ENCODE results near the gene SLC6A8. TPM values are rescaled to one million over a fixed set of nuclear protein-coding genes. Genes with fewer than 3 reads are reported as not detected.
"Not testable (repeated sequence)": the region's sequence is repeated elsewhere in the genome, so short reads cannot be mapped to it uniquely, and the experiment has no call there.

The SLC6A8 gene
- total RNA-seq, 2 experiments from 2014 or later: 0.39 to 0.58 TPM

- H3K27ac Mint-ChIP-seq: no peak overlapping the region
- DNase-seq (no peak), ATAC-seq (no peak)
- no peak overlapping the region for H3K4me3 Mint-ChIP-seq
- peaks cover 2% of the 10 kb centered on the region for H3K27me3 Mint-ChIP-seq
- intact Hi-C loops (cut with DNase I, micrococcal nuclease): no loop called here
- ChIA-PET POLR2A (no interaction called here), CTCF (no interaction called here)
- no peaks in the 10 kb centered on the region for H3K9me3 Mint-ChIP-seq (ENCODE audit: low read depth)
- no peaks in the 10 kb centered on the region for H3K4me1 Mint-ChIP-seq
- H3K36me3 Mint-ChIP-seq (ENCODE audit: low read depth): no peaks in the 10 kb centered on the region
These were observed 6.6 kb upstream of the SLC6A8 start for GRCh38 chrX:153681175-153681574.

- H3K27me3 Mint-ChIP-seq; DNase-seq; H3K4me3 Mint-ChIP-seq; intact Hi-C loops (cut with DNase I, micrococcal nuclease); POLR2A ChIA-PET; H3K27ac Mint-ChIP-seq; H3K4me1 Mint-ChIP-seq; H3K36me3 Mint-ChIP-seq (ENCODE audit: low read depth); H3K9me3 Mint-ChIP-seq (ENCODE audit: low read depth); ATAC-seq: not testable (repeated sequence)
- CTCF ChIA-PET: interaction anchor here (1.5 to 3.1 kb wide), 2 partner anchors 15 to 144 kb away, joined by 7 to 12 read pairs; no protein-coding TSS in a partner anchor
These were observed 4.2 kb upstream of the SLC6A8 start for GRCh38 chrX:153683486-153683885.

- H3K36me3 Mint-ChIP-seq (ENCODE audit: low read depth): no peaks in the 10 kb centered on the region
- H3K27me3 Mint-ChIP-seq: peaks cover 8% of the 10 kb centered on the region
- CTCF ChIA-PET: interaction anchor here (1.4 to 3.1 kb wide), 3 partner anchors 17 to 145 kb away, joined by 4 to 12 read pairs (median 7); no protein-coding TSS in a partner anchor
- H3K27ac Mint-ChIP-seq: no peak overlapping the region
- H3K4me3 Mint-ChIP-seq: no peak overlapping the region
- POLR2A ChIA-PET: no interaction called here
- no peaks in the 10 kb centered on the region for H3K9me3 Mint-ChIP-seq (ENCODE audit: low read depth)
- ATAC-seq (no peak), DNase-seq (no peak)
- H3K4me1 Mint-ChIP-seq: no peaks in the 10 kb centered on the region
- intact Hi-C loops (cut with DNase I, micrococcal nuclease): no loop called here
These were observed 3.1 kb upstream of the SLC6A8 start for GRCh38 chrX:153684467-153685155.

DNA sequence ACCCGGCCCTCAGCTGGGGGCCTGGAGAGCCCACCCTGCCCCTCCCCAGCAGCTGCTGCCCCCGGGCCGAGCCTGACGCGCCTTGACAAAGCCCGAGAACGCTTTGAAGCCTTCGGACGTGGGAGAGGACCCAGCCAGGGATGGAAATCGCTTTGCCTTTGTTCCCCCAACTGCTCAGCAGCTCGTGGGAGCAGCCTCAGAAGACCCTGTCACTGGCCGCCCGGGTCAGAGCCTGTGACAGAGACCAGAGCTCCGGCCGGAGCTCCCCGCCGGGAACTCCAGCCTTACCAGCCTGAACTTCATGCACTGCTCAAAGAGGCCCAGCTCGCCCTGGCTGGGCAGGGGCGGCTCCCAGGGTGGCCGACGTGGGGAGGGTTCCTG, 2.6 kb upstream of the SLC6A8 start:
- POLR2A ChIA-PET: no interaction called here
- H3K4me1 Mint-ChIP-seq: no peaks in the 10 kb centered on the region
- no peak for DNase-seq
- no peak overlapping the region for H3K4me3 Mint-ChIP-seq
- CTCF ChIA-PET: interaction anchor here (1.4 to 3.1 kb wide), 3 partner anchors 17 to 146 kb away, joined by 4 to 12 read pairs (median 7); no protein-coding TSS in a partner anchor
- no peaks in the 10 kb centered on the region for H3K36me3 Mint-ChIP-seq (ENCODE audit: low read depth)
- intact Hi-C loops (cut with DNase I, micrococcal nuclease): no loop called here
- H3K27ac Mint-ChIP-seq: no peak overlapping the region
- no peak for ATAC-seq
- no peaks in the 10 kb centered on the region for H3K9me3 Mint-ChIP-seq (ENCODE audit: low read depth)
- H3K27me3 Mint-ChIP-seq: peaks cover 6% of the 10 kb centered on the region

GRCh38 chrX:153685751-153686696, 1.7 kb upstream of the SLC6A8 start:
- CTCF ChIA-PET: interaction anchor here (3.1 kb wide), 1 partner anchor 18 kb away, joined by 12 read pairs; no protein-coding TSS in a partner anchor
- POLR2A ChIA-PET: no interaction called here
- ATAC-seq (no peak), DNase-seq (no peak)
- H3K9me3 Mint-ChIP-seq (ENCODE audit: low read depth): no peaks in the 10 kb centered on the region
- H3K36me3 Mint-ChIP-seq (ENCODE audit: low read depth): no peaks in the 10 kb centered on the region
- H3K27ac Mint-ChIP-seq: no peak overlapping the region
- H3K4me1 Mint-ChIP-seq: no peaks in the 10 kb centered on the region
- H3K4me3 Mint-ChIP-seq: no peak overlapping the region
- H3K27me3 Mint-ChIP-seq: peaks cover 6% of the 10 kb centered on the region
- intact Hi-C loops (cut with DNase I, micrococcal nuclease): no loop called here

DNA sequence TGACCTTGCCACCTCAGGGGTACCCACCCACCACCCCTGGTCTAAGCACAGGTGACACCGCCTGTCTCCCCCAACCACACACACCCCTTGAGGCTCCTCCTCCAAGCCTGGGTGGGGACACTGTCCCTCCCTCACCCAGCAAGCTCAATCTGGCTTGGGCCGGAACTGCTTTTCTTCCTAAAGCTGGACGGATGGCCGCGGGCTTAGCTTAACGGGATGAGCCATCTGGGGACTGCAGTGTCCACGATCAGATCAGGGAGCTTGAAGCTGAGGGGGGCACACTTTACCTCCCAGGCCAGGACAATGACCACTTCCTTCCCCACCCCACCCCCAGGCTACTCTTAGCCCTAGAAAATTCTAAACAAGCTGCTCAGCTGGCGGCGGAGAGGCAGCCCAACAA, 1.0 kb upstream of the SLC6A8 start:
- H3K36me3 Mint-ChIP-seq (ENCODE audit: low read depth): no peaks in the 10 kb centered on the region
- POLR2A ChIA-PET: no interaction called here
- CTCF ChIA-PET: interaction anchor here (1.4 kb wide), 1 partner anchor 181 kb away, joined by 3 read pairs; no protein-coding TSS in a partner anchor
- intact Hi-C loops (cut with DNase I, micrococcal nuclease): no loop called here
- no peak for ATAC-seq
- H3K4me3 Mint-ChIP-seq: no peak overlapping the region
- H3K9me3 Mint-ChIP-seq (ENCODE audit: low read depth): no peaks in the 10 kb centered on the region
- no peak overlapping the region for H3K27ac Mint-ChIP-seq
- no peaks in the 10 kb centered on the region for H3K4me1 Mint-ChIP-seq
- no peak for DNase-seq
- peaks cover 6% of the 10 kb centered on the region for H3K27me3 Mint-ChIP-seq

DNA sequence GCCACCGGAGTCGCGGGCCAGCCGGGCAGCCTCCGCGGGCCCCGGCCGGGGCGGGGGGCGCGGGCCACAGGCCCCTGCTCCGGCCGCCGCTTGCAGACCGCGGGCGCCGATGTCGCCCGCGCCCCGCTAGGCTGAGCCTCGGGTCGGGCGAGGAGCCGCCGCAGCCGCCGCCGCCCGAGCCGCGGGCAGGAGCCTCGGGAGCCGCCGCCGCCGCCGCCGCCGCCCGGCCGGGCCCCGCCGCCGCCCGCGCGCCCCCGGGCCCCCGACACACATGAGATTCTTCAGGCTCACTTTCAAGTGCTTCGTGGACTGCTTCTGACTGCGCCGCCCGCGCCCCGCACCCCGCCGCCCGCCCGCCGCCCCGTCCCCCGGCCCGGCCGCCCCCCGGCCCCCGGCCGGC, 345 bp downstream of the SLC6A8 start:
- ChIA-PET POLR2A (no interaction called here), CTCF (interaction anchor here (1.4 kb wide), 2 partner anchors 20 to 182 kb away, joined by 3 read pairs; no protein-coding TSS in a partner anchor)
- Mint-ChIP-seq H3K4me1 (no peaks in the 10 kb centered on the region), H3K27ac (no peak overlapping the region), H3K9me3 (ENCODE audit: low read depth) (no peaks in the 10 kb centered on the region), H3K4me3 (no peak overlapping the region), H3K27me3 (peaks cover 6% of the 10 kb centered on the region), H3K36me3 (ENCODE audit: low read depth) (no peaks in the 10 kb centered on the region)
- intact Hi-C loops (cut with DNase I, micrococcal nuclease): no loop called here
- DNase-seq (no peak), ATAC-seq (peak; percentile 21)

- H3K27ac Mint-ChIP-seq: no peak overlapping the region
- intact Hi-C loops (cut with DNase I, micrococcal nuclease): no loop called here
- no peaks in the 10 kb centered on the region for H3K4me1 Mint-ChIP-seq
- H3K9me3 Mint-ChIP-seq (ENCODE audit: low read depth): no peaks in the 10 kb centered on the region
- DNase-seq (no peak), ATAC-seq (no peak)
- peaks cover 6% of the 10 kb centered on the region for H3K27me3 Mint-ChIP-seq
- no peaks in the 10 kb centered on the region for H3K36me3 Mint-ChIP-seq (ENCODE audit: low read depth)
- no peak overlapping the region for H3K4me3 Mint-ChIP-seq
- ChIA-PET POLR2A (no interaction called here), CTCF (interaction anchor here (1.4 kb wide), 1 partner anchor 20 kb away, joined by 3 read pairs; no protein-coding TSS in a partner anchor)
These were observed 780 bp downstream of the SLC6A8 start for GRCh38 chrX:153688506-153688905.

- H3K27ac Mint-ChIP-seq: no peak overlapping the region
- H3K9me3 Mint-ChIP-seq (ENCODE audit: low read depth): no peaks in the 10 kb centered on the region
- H3K36me3 Mint-ChIP-seq (ENCODE audit: low read depth): no peaks in the 10 kb centered on the region
- ChIA-PET CTCF (no interaction called here), POLR2A (no interaction called here)
- no peak for DNase-seq
- no peak overlapping the region for H3K4me3 Mint-ChIP-seq
- H3K27me3 Mint-ChIP-seq: peaks cover 6% of the 10 kb centered on the region
- H3K4me1 Mint-ChIP-seq: no peaks in the 10 kb centered on the region
- intact Hi-C loops (cut with DNase I, micrococcal nuclease): no loop called here
- no peak for ATAC-seq
These were observed 1.3 kb downstream of the SLC6A8 start for GRCh38 chrX:153688911-153689590.

DNA sequence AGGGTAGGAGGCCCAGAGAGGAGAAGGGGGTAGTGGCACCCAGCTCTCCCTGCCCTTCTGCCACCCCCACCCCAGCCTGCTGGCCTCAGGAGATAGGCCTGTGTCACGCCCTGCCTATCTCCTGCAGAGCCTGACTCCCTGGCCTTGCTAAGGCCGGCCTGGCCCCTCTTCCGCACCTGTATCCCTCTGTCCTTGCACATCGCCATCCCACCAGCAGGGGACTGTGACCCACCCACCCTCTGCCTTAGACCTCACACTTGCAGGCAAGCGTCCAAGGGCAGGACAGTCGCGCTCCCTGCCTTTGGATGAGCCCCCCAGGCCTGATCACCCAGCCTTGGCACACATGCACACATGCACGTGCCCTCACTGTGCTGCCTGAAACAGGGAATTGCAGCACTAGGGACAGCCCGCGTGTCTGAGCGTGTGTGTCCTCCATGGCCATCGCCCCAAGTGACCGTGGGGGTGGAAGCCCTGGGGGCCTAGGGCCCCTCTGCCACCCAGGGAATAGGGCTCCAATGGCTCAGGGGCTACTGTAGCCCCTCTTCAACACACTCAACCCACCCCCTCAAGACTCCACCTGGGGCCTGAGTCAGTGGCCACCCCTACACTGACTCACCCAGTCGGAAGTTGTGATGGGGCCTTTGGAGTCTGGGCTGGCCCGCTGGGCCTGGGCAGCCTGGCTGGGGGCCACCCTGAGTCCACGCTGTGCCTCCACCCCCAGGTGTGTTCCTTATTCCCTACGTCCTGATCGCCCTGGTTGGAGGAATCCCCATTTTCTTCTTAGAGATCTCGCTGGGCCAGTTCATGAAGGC, 2.1 kb downstream of the SLC6A8 start:
- no peaks in the 10 kb centered on the region for H3K36me3 Mint-ChIP-seq (ENCODE audit: low read depth)
- peaks cover 6% of the 10 kb centered on the region for H3K27me3 Mint-ChIP-seq
- no peak for ATAC-seq
- POLR2A ChIA-PET: no interaction called here
- intact Hi-C loops (cut with DNase I, micrococcal nuclease): no loop called here
- DNase-seq: no peak
- H3K9me3 Mint-ChIP-seq (ENCODE audit: low read depth): no peaks in the 10 kb centered on the region
- CTCF ChIA-PET: no interaction called here
- H3K4me3 Mint-ChIP-seq: no peak overlapping the region
- no peaks in the 10 kb centered on the region for H3K4me1 Mint-ChIP-seq
- no peak overlapping the region for H3K27ac Mint-ChIP-seq

- Mint-ChIP-seq H3K9me3 (ENCODE audit: low read depth) (no peaks in the 10 kb centered on the region), H3K27ac (no peak overlapping the region), H3K4me3 (no peak overlapping the region), H3K36me3 (ENCODE audit: low read depth) (no peaks in the 10 kb centered on the region), H3K27me3 (peaks cover 6% of the 10 kb centered on the region), H3K4me1 (no peaks in the 10 kb centered on the region)
- ChIA-PET POLR2A (no interaction called here), CTCF (no interaction called here)
- intact Hi-C loops (cut with DNase I, micrococcal nuclease): no loop called here
- no peak for DNase-seq
- ATAC-seq: no peak
These were observed 2.7 kb downstream of the SLC6A8 start for GRCh38 chrX:153690466-153690865.
